GM12878 (cell line): ENCODE data around the gene ARL4D. TPM values are rescaled to one million over a fixed set of nuclear protein-coding genes. Genes with fewer than 3 reads are reported as not detected.

Experiments
- ATAC-seq: fragments of 200-7000 bp; cut with Tn5 transposase; 3 replicates; pipeline ENCODE4 v1.9.1; 2020; ENCODE audit warnings: mild to moderate bottlenecking, moderate library complexity
- BruUV-seq: library from RNA; stranded (reverse); fragments of 400-500 nt; replicated peaks from 2 replicates; lab custom pipeline; 2021; lab: Mats Ljungman, UMichigan
- CTCF ChIA-PET: fragments of 300-600 bp; sonication (Branson Sonifier 250); formaldehyde crosslinking; extraction: SDS; loops from one replicate; lab custom pipeline; 2021; ENCODE audit warnings: inconsistent platforms; lab: Yijun Ruan, JAX
- POLR2A ChIA-PET: fragments of 350-600 bp; formaldehyde crosslinking; extraction: SDS; loops from one replicate; lab custom pipeline; 2021; ENCODE audit warnings: inconsistent platforms; lab: Charles Lee
- RAD21 ChIA-PET: fragments of 300-600 bp; sonication (Branson Sonifier 250); formaldehyde crosslinking; loops from one replicate; lab custom pipeline; 2023; ENCODE audit warnings: antibody characterized with exemption; ENCODE audit not compliant: unreplicated experiment; lab: Charles Lee
- SMC1A ChIA-PET: fragments of 300-600 bp; sonication (Branson Sonifier 250); formaldehyde crosslinking; loops from one replicate; lab custom pipeline; 2023; ENCODE audit not compliant: unreplicated experiment, uncharacterized antibody; lab: Charles Lee
- DNase-seq: peaks from one replicate; pipeline ENCODE4 v3.0.0-alpha.2; 2011; ENCODE audit warnings: low read depth, low spot score
- FAIRE-seq: peaks from 3 replicates; lab custom pipeline; 2011; peaks lifted over from hg19 to GRCh38; lab: Jason Lieb, UNC
- H2AFZ ChIP-seq: 2 replicates; pipeline ENCODE4 v1.6.0; 2011; ENCODE audit warnings: low read depth, low read length, control low read depth; ENCODE audit not compliant: control insufficient read depth
- H3K27ac ChIP-seq: 2 replicates; pipeline ENCODE4 v1.5.1; 2011; ENCODE audit warnings: control low read depth; ENCODE audit not compliant: control insufficient read depth, insufficient read depth
- H3K27me3 ChIP-seq, 2 experiments: replicated peaks in 1 of 2; 2 replicates each; pipeline versions ENCODE4 v1.6.0 to v1.6.1; 2011; ENCODE audit warnings: low read length in 1 of 2; ENCODE audit not compliant: control insufficient read depth in 2 of 2, insufficient read depth in 2 of 2
- H3K36me3 ChIP-seq, 2 experiments: 2 replicates each; pipeline ENCODE4 v1.5.1; 2011; ENCODE audit warnings: low read length in 1 of 2; ENCODE audit not compliant: control insufficient read depth in 2 of 2, insufficient read depth in 2 of 2
- H3K4me1 ChIP-seq: 2 replicates; pipeline ENCODE4 v1.6.1; 2011; ENCODE audit warnings: mild to moderate bottlenecking, low read length, moderate library complexity, mixed read lengths; ENCODE audit not compliant: control insufficient read depth, insufficient read depth
- H3K4me2 ChIP-seq: 2 replicates; pipeline ENCODE4 v1.6.0; 2011; ENCODE audit warnings: control low read depth; ENCODE audit not compliant: control insufficient read depth, insufficient read depth
- H3K4me3 ChIP-seq: fragments of 200-600 bp; sonication (generic); 2 replicates; pipeline ENCODE4 v1.5.1; 2016
- H3K79me2 ChIP-seq: 2 replicates; pipeline ENCODE4 v1.6.0; 2011; ENCODE audit warnings: low read length; ENCODE audit not compliant: control insufficient read depth, insufficient read depth
- H3K9ac ChIP-seq: 2 replicates; pipeline ENCODE4 v1.8.0; 2011; ENCODE audit warnings: low read length, control low read depth, mixed read lengths; ENCODE audit not compliant: control insufficient read depth, insufficient read depth
- H3K9me3 ChIP-seq: replicated peaks from 3 replicates; pipeline ENCODE4 v1.5.1; 2011; ENCODE audit warnings: mild to moderate bottlenecking, low read length; ENCODE audit not compliant: control insufficient read depth, insufficient read depth
- H4K20me1 ChIP-seq: 2 replicates; pipeline ENCODE4 v1.6.0; 2011; ENCODE audit not compliant: control insufficient read depth, insufficient read depth
- ASH2L ChIP-seq: fragments of 300-600, 200-600 bp; sonication (generic); IDR thresholded peaks from 2 replicates; pipeline ENCODE4 v1.6.1; 2017; ENCODE audit warnings: low read depth, mild to moderate bottlenecking, borderline replicate concordance
- E2F8 ChIP-seq: fragments of 450-650 bp; IDR thresholded peaks from 2 replicates; pipeline ENCODE4 v1.6.1; 2018; ENCODE audit warnings: mild to moderate bottlenecking, low read depth, moderate library complexity; ENCODE audit not compliant: partially characterized antibody
- E4F1 ChIP-seq: fragments of 450-650 bp; IDR thresholded peaks from 2 replicates; pipeline ENCODE4 v1.6.1; 2018; ENCODE audit warnings: borderline replicate concordance, mild to moderate bottlenecking; ENCODE audit not compliant: partially characterized antibody
- EP300 ChIP-seq, 2 experiments: fragments of 150-350 bp in 1 of 2; IDR thresholded peaks; 2 replicates each; pipeline ENCODE4 v1.6.1; 2011 to 2012; ENCODE audit warnings: low read depth in 2 of 2, low read length in 2 of 2, borderline replicate concordance in 1 of 2, improper control_type of control experiment in 1 of 2, inconsistent platforms in 1 of 2; ENCODE audit not compliant: control insufficient read depth in 1 of 2
- ETV6 ChIP-seq, 2 experiments: fragments of 450-650 bp in 1 of 2; IDR thresholded peaks in 1 of 2; conservative IDR thresholded peaks in 1 of 2; 2 replicates each; pipeline ENCODE4 v1.6.1; 2014; ENCODE audit warnings: antibody characterized with exemption in 1 of 2, borderline replicate concordance in 1 of 2, low read depth in 1 of 2, mild to moderate bottlenecking in 1 of 2, moderate library complexity in 1 of 2
- JUND ChIP-seq: IDR thresholded peaks from 2 replicates; pipeline ENCODE4 v1.6.1; 2012; ENCODE audit warnings: low read depth, mild to moderate bottlenecking, low read length, improper control_type of control experiment, moderate library complexity
- KLF5 ChIP-seq: fragments of 450-650 bp; IDR thresholded peaks from 2 replicates; pipeline ENCODE4 v1.6.1; 2014; ENCODE audit warnings: mild to moderate bottlenecking; ENCODE audit not compliant: partially characterized antibody
- POLR2AphosphoS5 ChIP-seq: IDR thresholded peaks from 2 replicates; pipeline ENCODE4 v1.6.1; 2011; ENCODE audit warnings: mild to moderate bottlenecking, low read length, inconsistent platforms
- RAD21 ChIP-seq: IDR thresholded peaks from 2 replicates; pipeline ENCODE4 v1.6.1; 2011; ENCODE audit warnings: mild to moderate bottlenecking, low read depth, low read length, moderate library complexity; ENCODE audit not compliant: insufficient read depth
- RELB ChIP-seq: fragments of 450-650 bp; IDR thresholded peaks from 2 replicates; pipeline ENCODE4 v1.6.1; 2017; ENCODE audit warnings: low read depth, mild to moderate bottlenecking, moderate library complexity
- ZBED1 ChIP-seq: IDR thresholded peaks from 2 replicates; pipeline ENCODE4 v1.6.1; 2016; ENCODE audit warnings: borderline replicate concordance
- ZNF274 ChIP-seq: IDR thresholded peaks from one replicate; pipeline ENCODE4 v1.8.0; 2011; ENCODE audit not compliant: insufficient read length, insufficient read depth
- ZNF622 ChIP-seq: fragments of 450-650 bp; IDR thresholded peaks from 2 replicates; pipeline ENCODE4 v1.6.1; 2017; ENCODE audit warnings: mild to moderate bottlenecking, inconsistent platforms
- WGBS: methylation state at CpG from one replicate; pipeline ENCODE4 v1.1.6; 2016; ENCODE audit warnings: low lambda C conversion rate; ENCODE audit not compliant: insufficient replicate concordance, insufficient coverage; ENCODE audit errors: missing lambda C conversion rate; 5-methylcytosine and 5-hydroxymethylcytosine counted together
- in situ Hi-C: fragments of 300-500 bp; cut with MboI; formaldehyde crosslinking; loops from 9 replicates; pipeline ENCODE4 v1.14.3; 2018; ENCODE audit warnings: mixed read lengths
- intact Hi-C: fragments of 100-400 bp; cut with micrococcal nuclease; formaldehyde crosslinking; loops from one replicate; pipeline ENCODE4 v1.14.2; 2022; ENCODE audit not compliant: unreplicated experiment
- polyA plus RNA-seq, 11 experiments: library from polyadenylated mRNA; depleted of rRNA in 4 of 11; unstranded in 6 of 11; stranded (reverse) in 5 of 11; fragments of >200 nt; fragmentation: Nextera tagmentation in 4 of 11; fragmentation: Illumina TruSeq in 1 of 11; extraction: Ambion mirVana in 4 of 11; extraction: Trizol in 1 of 11; gene quantifications; 1 replicate in 1 of 11; 2 replicates in 10 of 11; pipeline versions ENCODE4 v1.2.1 to v1.2.3, GENCODE V29; 2011 to 2016; ENCODE audit warnings: inconsistent platforms in 2 of 11, missing spikeins in 2 of 11, low read depth in 1 of 11
- total RNA-seq, 4 experiments: library from RNA; depleted of rRNA in 3 of 4; stranded (reverse); fragments of >200 nt in 3 of 4; fragmentation: Illumina TruSeq in 1 of 4; extraction: Trizol in 1 of 4; gene quantifications; 2 replicates each; pipeline versions ENCODE4 v1.2.1 to v1.2.3, GENCODE V29; 2013 to 2021

Gene ARL4D
- total and polyA plus RNA-seq, 10 of the 15 experiments (the other 5 are each of a cell fraction or from before 2014, with no cell fraction given), result 0.10 to 1.5 (median 0.75) TPM

- TF ChIP-seq E4F1, result no peak
- TF ChIP-seq, all 136 proteins: peak for 0
Observed at GRCh38 chr17:43411749-43412148, 13.0 kb downstream of the ARL4D start (continued).

- no peak for FAIRE-seq
- intact Hi-C loops, result no loop called here
- ChIA-PET CTCF (interaction anchor here (0.7 kb wide), 1 partner anchor 18 kb away, joined by 3 read pairs; no protein-coding TSS in a partner anchor), RAD21 (no interaction called here), POLR2A (no interaction called here), SMC1A (no interaction called here)
- no peak for DNase-seq
- Histone ChIP-seq H2AFZ (no peak overlapping the region), H3K9me3 (no peaks in the 10 kb centered on the region), H3K9ac (no peak overlapping the region), H3K4me3 (no peak overlapping the region), H3K27me3 (no peaks in the 10 kb centered on the region; a peak in 1 of 4 replicates), H3K4me2 (no peak overlapping the region), H3K27ac (no peak overlapping the region), H3K79me2 (no peaks in the 10 kb centered on the region), H3K4me1 (peaks cover 4% of the 10 kb centered on the region), H4K20me1 (no peaks in the 10 kb centered on the region), H3K36me3 (no peaks in the 10 kb centered on the region)
- no peak for ATAC-seq
- no TSS peak for BruUV-seq
- in situ Hi-C loops, result no loop called here
- WGBS, result 41% methylated on average over 1 of the region's 1 CpG
- no peak for TF ChIP-seq EP300 (IDR thresholded peaks at IDR 0.05; ENCODE audit: borderline replicate concordance in 1 of 2, control insufficient read depth in 1 of 2, low read depth in 2 of 2, low read length in 2 of 2)
- no peak for TF ChIP-seq E2F8
- no peak for TF ChIP-seq ASH2L
- no peak for TF ChIP-seq ZNF274
- TF ChIP-seq RAD21, result no peak
- no peak for TF ChIP-seq ZBED1
- TF ChIP-seq KLF5, result no peak
- TF ChIP-seq ZNF622, result no peak
- TF ChIP-seq POLR2AphosphoS5, result no peak
- no peak for TF ChIP-seq RELB
- no peak for TF ChIP-seq JUND
- no peak for TF ChIP-seq ETV6 (conservative IDR thresholded peaks at IDR 0.05 in 1 of 2, IDR thresholded peaks at IDR 0.05 in 1 of 2; ENCODE audit: borderline replicate concordance in 1 of 2, low read depth in 1 of 2)
Observed at GRCh38 chr17:43412166-43412565, 13.4 kb downstream of the ARL4D start.
